B cell (primary cell): Measurements from ENCODE around the gene PLP1. TPM values are rescaled to one million over a fixed set of nuclear protein-coding genes. Genes with fewer than 3 reads are reported as not detected.

ENCODE experiments used
- ATAC-seq: fragments of 200-7000 bp; cut with Tn5 transposase; one replicate; pipeline ENCODE4 v1.10.0; 2021; ENCODE audit warnings: low read depth, mild to moderate bottlenecking, moderate number of reproducible peaks, moderate library complexity
- CTCF ChIA-PET: fragments of 350-600 bp; sonication (Branson Sonifier 250); formaldehyde crosslinking; loops from one replicate; lab custom pipeline; 2021; ENCODE audit warnings: antibody characterized with exemption, inconsistent platforms; lab: Charles Lee
- POLR2A ChIA-PET: fragments of 350-600 bp; sonication (Branson Sonifier 250); formaldehyde crosslinking; loops from one replicate; lab custom pipeline; 2021; ENCODE audit warnings: antibody characterized with exemption; lab: Charles Lee
- DNase-seq: peaks from one replicate; pipeline ENCODE4 v3.0.0; 2013
- H2AFZ ChIP-seq: 2 replicates; pipeline ENCODE4 v1.6.1; 2012; ENCODE audit warnings: mild to moderate bottlenecking, low read depth, low read length; ENCODE audit not compliant: insufficient read depth, poor library complexity, severe bottlenecking
- H3K27ac ChIP-seq, 2 donors: 1 replicate in 1 of 2; 2 replicates in 1 of 2; pipeline ENCODE4 v1.5.1; 2012 to 2013; ENCODE audit warnings: low read length in 2 of 2, mild to moderate bottlenecking in 2 of 2, moderate library complexity in 1 of 2
- H3K27me3 ChIP-seq, 4 experiments: fragments of 200-600 bp in 1 of 4; sonication (generic) in 1 of 4; replicated peaks in 1 of 4; 1 replicate in 2 of 4; 2 replicates in 2 of 4; pipeline versions ENCODE4 v1.6.1 to v1.7.0; 2013 to 2016; ENCODE audit warnings: low read length in 3 of 4, mild to moderate bottlenecking in 2 of 4, mixed read lengths in 1 of 4, moderate library complexity in 1 of 4; ENCODE audit not compliant: insufficient read depth in 4 of 4, control insufficient read depth in 3 of 4; ENCODE audit errors: control extremely low read depth in 1 of 4
- H3K36me3 ChIP-seq, 2 experiments: replicated peaks in 1 of 2; 1 replicate in 1 of 2; 2 replicates in 1 of 2; pipeline versions ENCODE4 v1.6.1 to v1.7.1; 2013; ENCODE audit warnings: low read length in 1 of 2; ENCODE audit not compliant: insufficient read depth in 2 of 2, control insufficient read depth in 1 of 2; ENCODE audit errors: control extremely low read depth in 1 of 2, extremely low read depth in 1 of 2
- H3K4me1 ChIP-seq, 2 donors: fragments of 200-600 bp in 1 of 2; sonication (generic) in 1 of 2; 1 replicate in 1 of 2; 2 replicates in 1 of 2; pipeline versions ENCODE4 v1.5.1 to v1.6.1; 2013 to 2017; ENCODE audit warnings: low read length in 2 of 2; ENCODE audit not compliant: control insufficient read depth in 2 of 2, insufficient read depth in 2 of 2
- H3K4me2 ChIP-seq: replicated peaks from 2 replicates; pipeline ENCODE3; 2012; ENCODE audit warnings: mild to moderate bottlenecking, low read depth, low read length; ENCODE audit not compliant: poor library complexity, severe bottlenecking
- H3K4me3 ChIP-seq, 5 experiments: fragments of 200-600 bp in 1 of 5; sonication (generic) in 1 of 5; 1 replicate in 3 of 5; 2 replicates in 2 of 5; pipeline versions ENCODE4 v1.5.1 to v1.7.0; 2011 to 2016; ENCODE audit warnings: low read length in 4 of 5, mild to moderate bottlenecking in 4 of 5, low read depth in 2 of 5, control low read depth in 1 of 5, moderate library complexity in 1 of 5; ENCODE audit not compliant: insufficient read depth in 1 of 5; ENCODE audit errors: control extremely low read depth in 1 of 5, extremely low read depth in 1 of 5
- H3K79me2 ChIP-seq: fragments of 200-600 bp; sonication (generic); one replicate; pipeline ENCODE4 v1.6.0; 2016; ENCODE audit warnings: low read length; ENCODE audit not compliant: control insufficient read depth, insufficient read depth
- H3K9ac ChIP-seq: fragments of 200-600 bp; sonication (generic); 2 replicates; pipeline ENCODE4 v1.6.1; 2017; ENCODE audit warnings: mild to moderate bottlenecking, low read length, moderate library complexity
- H3K9me3 ChIP-seq, 3 donors: one replicate each; pipeline versions ENCODE4 v1.6.1 to v1.7.1; 2013; ENCODE audit warnings: low read length in 2 of 3; ENCODE audit not compliant: control insufficient read depth in 2 of 3, insufficient read depth in 1 of 3; ENCODE audit errors: control extremely low read depth in 1 of 3
- H4K20me1 ChIP-seq: 2 replicates; pipeline ENCODE4 v1.6.0; 2012; ENCODE audit warnings: mild to moderate bottlenecking, low read length; ENCODE audit not compliant: insufficient read depth, control insufficient read depth, poor library complexity, severe bottlenecking
- H3K27ac Mint-ChIP-seq: one replicate; pipeline ENCODE4 v1.8.0; 2021; ENCODE audit warnings: mixed read lengths
- H3K27me3 Mint-ChIP-seq: one replicate; pipeline ENCODE4 v1.8.0; 2021; ENCODE audit warnings: mixed read lengths
- H3K4me1 Mint-ChIP-seq: one replicate; pipeline ENCODE4 v1.8.0; 2021; ENCODE audit warnings: mixed read lengths
- H3K4me3 Mint-ChIP-seq: one replicate; pipeline ENCODE4 v1.8.0; 2021; ENCODE audit warnings: mixed read lengths
- H3K9me3 Mint-ChIP-seq: one replicate; pipeline ENCODE4 v1.8.0; 2022; ENCODE audit warnings: mixed read lengths; ENCODE audit not compliant: insufficient read depth
- CTCF ChIP-seq: fragments of 200-600 bp; IDR thresholded peaks from one replicate; pipeline ENCODE4 v1.8.0; 2022; ENCODE audit warnings: antibody characterized with exemption, mild to moderate bottlenecking
- EZH2 ChIP-seq: IDR thresholded peaks from 2 replicates; pipeline ENCODE4 v1.6.1; 2012; ENCODE audit warnings: borderline replicate concordance, low read depth, mild to moderate bottlenecking, moderate library complexity, low read length; ENCODE audit not compliant: insufficient read depth, poor library complexity, severe bottlenecking
- WGBS: methylation state at CpG from one replicate; pipeline ENCODE4 v1.1.5; 2013; ENCODE audit warnings: missing lambda C conversion rate; ENCODE audit not compliant: insufficient coverage; 5-methylcytosine and 5-hydroxymethylcytosine counted together
- intact Hi-C: fragments of 100-400 bp; cut with micrococcal nuclease; formaldehyde crosslinking; loops from one replicate; pipeline ENCODE4 v1.10.0; 2022
- polyA plus RNA-seq: library from polyadenylated mRNA; depleted of rRNA; stranded (reverse); fragments of >200 nt; gene quantifications from 2 replicates; pipeline ENCODE4 v1.2.3, GENCODE V29; 2012
- total RNA-seq, 2 donors: library from RNA; stranded (reverse); fragments of 120-200 nt in 1 of 2; gene quantifications; 1 replicate in 1 of 2; 2 replicates in 1 of 2; pipeline versions ENCODE4 v1.2.3 to v1.2.4, GENCODE V29; 2013 to 2022

PLP1 gene
- total and polyA plus RNA-seq, 2 donors (not counting 1 experiment from before 2014, with no cell fraction given), result not detected

GRCh38 chrX:103783971-103784370 is 7.3 kb downstream of the PLP1 start:
- no peaks in the 10 kb centered on the region for H4K20me1 ChIP-seq
- ATAC-seq (no peak), DNase-seq (no peak)
- H3K4me3 ChIP-seq, result no peak overlapping the region
- ChIA-PET POLR2A (no interaction called here), CTCF (no interaction called here)
- H2AFZ ChIP-seq, result no peak overlapping the region
- no peaks in the 10 kb centered on the region for H3K36me3 ChIP-seq
- H3K27me3 ChIP-seq, result no peaks in the 10 kb centered on the region
- no peak overlapping the region for H3K27ac Mint-ChIP-seq
- no peaks in the 10 kb centered on the region for H3K79me2 ChIP-seq
- no peak overlapping the region for H3K4me3 Mint-ChIP-seq
- peaks cover 14% of the 10 kb centered on the region for H3K4me1 Mint-ChIP-seq
- H3K4me1 ChIP-seq, result peaks cover 14 to 16% of the 10 kb centered on the region in 2 donors
- H3K27me3 Mint-ChIP-seq, result peaks cover 2% of the 10 kb centered on the region
- 100% methylated on average over 1 of the region's 2 CpGs for WGBS
- intact Hi-C loops, result no loop called here
- no peaks in the 10 kb centered on the region for H3K9me3 Mint-ChIP-seq
- TF ChIP-seq EZH2 (no peak), CTCF (no peak)
- H3K9me3 ChIP-seq, result no peaks in the 10 kb centered on the region
- no peak overlapping the region for H3K9ac ChIP-seq
- H3K4me2 ChIP-seq, result no peak overlapping the region
- no peak overlapping the region for H3K27ac ChIP-seq

GRCh38 chrX:103789004-103789403 is 12.4 kb downstream of the PLP1 start:
- intact Hi-C loops, result no loop called here
- peaks cover 19 to 20% of the 10 kb centered on the region in 2 donors for H3K4me1 ChIP-seq
- H3K27ac ChIP-seq, result peak overlapping the region in 1 of 2 donors; percentile 39
- no peak overlapping the region for H3K4me3 ChIP-seq
- Mint-ChIP-seq H3K27ac (peak overlapping the region; percentile 75), H3K27me3 (no peaks in the 10 kb centered on the region), H3K9me3 (no peaks in the 10 kb centered on the region), H3K4me1 (peaks cover 21% of the 10 kb centered on the region), H3K4me3 (peak overlapping the region; percentile 15)
- peak; percentile 28 for DNase-seq
- peak; percentile 64 for ATAC-seq
- POLR2A ChIA-PET, result no interaction called here
- H3K36me3 ChIP-seq, result no peaks in the 10 kb centered on the region
- no peaks in the 10 kb centered on the region for H3K79me2 ChIP-seq
- no peaks in the 10 kb centered on the region for H3K9me3 ChIP-seq
- TF ChIP-seq CTCF (no peak), EZH2 (no peak)
- H2AFZ ChIP-seq, result no peak overlapping the region
- no peak overlapping the region for H3K9ac ChIP-seq
- CTCF ChIA-PET, result no interaction called here
- H4K20me1 ChIP-seq, result no peaks in the 10 kb centered on the region
- H3K4me2 ChIP-seq, result peak overlapping the region; percentile 17
- H3K27me3 ChIP-seq, result no peaks in the 10 kb centered on the region
